ENCODE results near the gene NAP1L4.

GRCh38 chr11:2901196-2901796 is 90.8 kb downstream of the NAP1L4 start:
- TF ChIP-seq POLR2A (IDR thresholded peaks at IDR 0.05) (no peak), CTCF (IDR thresholded peaks at IDR 0.05) (no peak)

Measured in right lobe of liver (tissue), 4 donors.